Testis (tissue), 5 donors: ENCODE results near the gene SEC31A. TPM values are rescaled to one million over a fixed set of nuclear protein-coding genes. Genes with fewer than 3 reads are reported as not detected.

ENCODE experiments used
- DNase-seq: peaks from one replicate; pipeline ENCODE4 v3.0.0-alpha.2; 2019
- H3K27ac ChIP-seq, 2 donors: fragments of 200-600 bp; sonication (generic); one replicate each; pipeline ENCODE4 v1.5.1; 2019
- H3K27me3 ChIP-seq: fragments of 200-600 bp; sonication (generic); one replicate; pipeline ENCODE4 v1.5.1; 2019
- H3K36me3 ChIP-seq: fragments of 200-600 bp; sonication (generic); one replicate; pipeline ENCODE4 v1.5.1; 2017; ENCODE audit warnings: low read depth; ENCODE audit errors: missing control alignments
- H3K4me1 ChIP-seq: fragments of 200-600 bp; sonication (generic); one replicate; pipeline ENCODE4 v1.5.1; 2019
- H3K4me3 ChIP-seq, 2 donors: fragments of 200-600 bp; sonication (generic); one replicate each; pipeline ENCODE4 v1.5.1; 2017 to 2019
- H3K9me3 ChIP-seq: fragments of 200-600 bp; sonication (generic); one replicate; pipeline ENCODE4 v1.5.1; 2017
- CTCF ChIP-seq, 3 experiments: fragments of 450-650 bp in 2 of 3; fragments of 200-600 bp in 1 of 3; sonication (generic) in 1 of 3; IDR thresholded peaks; one replicate each; pipeline ENCODE4 v1.5.1; 2016 to 2019; ENCODE audit warnings: antibody characterized with exemption in 3 of 3, mild to moderate bottlenecking in 2 of 3, moderate library complexity in 1 of 3
- POLR2A ChIP-seq: fragments of 450-650 bp; IDR thresholded peaks from one replicate; pipeline ENCODE4 v1.6.1; 2017; ENCODE audit warnings: antibody characterized with exemption, mild to moderate bottlenecking, moderate library complexity
- WGBS, 2 donors: methylation state at CpG; one replicate each; pipeline ENCODE4 v1.1.5; 2018; 5-methylcytosine and 5-hydroxymethylcytosine counted together
- intact Hi-C: fragments of 100-400 bp; cut with DNase I; formaldehyde crosslinking; loops from one replicate; pipeline ENCODE4 v1.15.1; 2023; ENCODE audit warnings: low total_unique reads
- long read RNA-seq, 2 donors: transcript quantifications; one replicate each; lab custom pipeline, GENCODE V29; 2026
- polyA plus RNA-seq: library from polyadenylated mRNA; stranded (reverse); fragments of 350-450 nt; fragmentation: Illumina TruSeq; extraction: RNeasy Lipid Tissue Mini Kit (QIAGEN cat#74804); gene quantifications from one replicate; pipeline ENCODE4 v1.2.3, GENCODE V29; 2014; ENCODE audit warnings: low read depth, low replicate concordance; ENCODE audit not compliant: insufficient read depth
- total RNA-seq, 2 donors: library from RNA; depleted of rRNA; stranded (reverse); fragments of >200 nt; gene quantifications; one replicate each; pipeline ENCODE4 v1.2.3, GENCODE V29; 2016

The SEC31A gene, protein sequence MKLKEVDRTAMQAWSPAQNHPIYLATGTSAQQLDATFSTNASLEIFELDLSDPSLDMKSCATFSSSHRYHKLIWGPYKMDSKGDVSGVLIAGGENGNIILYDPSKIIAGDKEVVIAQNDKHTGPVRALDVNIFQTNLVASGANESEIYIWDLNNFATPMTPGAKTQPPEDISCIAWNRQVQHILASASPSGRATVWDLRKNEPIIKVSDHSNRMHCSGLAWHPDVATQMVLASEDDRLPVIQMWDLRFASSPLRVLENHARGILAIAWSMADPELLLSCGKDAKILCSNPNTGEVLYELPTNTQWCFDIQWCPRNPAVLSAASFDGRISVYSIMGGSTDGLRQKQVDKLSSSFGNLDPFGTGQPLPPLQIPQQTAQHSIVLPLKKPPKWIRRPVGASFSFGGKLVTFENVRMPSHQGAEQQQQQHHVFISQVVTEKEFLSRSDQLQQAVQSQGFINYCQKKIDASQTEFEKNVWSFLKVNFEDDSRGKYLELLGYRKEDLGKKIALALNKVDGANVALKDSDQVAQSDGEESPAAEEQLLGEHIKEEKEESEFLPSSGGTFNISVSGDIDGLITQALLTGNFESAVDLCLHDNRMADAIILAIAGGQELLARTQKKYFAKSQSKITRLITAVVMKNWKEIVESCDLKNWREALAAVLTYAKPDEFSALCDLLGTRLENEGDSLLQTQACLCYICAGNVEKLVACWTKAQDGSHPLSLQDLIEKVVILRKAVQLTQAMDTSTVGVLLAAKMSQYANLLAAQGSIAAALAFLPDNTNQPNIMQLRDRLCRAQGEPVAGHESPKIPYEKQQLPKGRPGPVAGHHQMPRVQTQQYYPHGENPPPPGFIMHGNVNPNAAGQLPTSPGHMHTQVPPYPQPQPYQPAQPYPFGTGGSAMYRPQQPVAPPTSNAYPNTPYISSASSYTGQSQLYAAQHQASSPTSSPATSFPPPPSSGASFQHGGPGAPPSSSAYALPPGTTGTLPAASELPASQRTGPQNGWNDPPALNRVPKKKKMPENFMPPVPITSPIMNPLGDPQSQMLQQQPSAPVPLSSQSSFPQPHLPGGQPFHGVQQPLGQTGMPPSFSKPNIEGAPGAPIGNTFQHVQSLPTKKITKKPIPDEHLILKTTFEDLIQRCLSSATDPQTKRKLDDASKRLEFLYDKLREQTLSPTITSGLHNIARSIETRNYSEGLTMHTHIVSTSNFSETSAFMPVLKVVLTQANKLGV
- total RNA-seq = 100 to 1,000 TPM; 168 to 191 TPM
- 131 TPM for polyA plus RNA-seq
- long read RNA-seq, donor 1, full-length matches to known transcripts = 13 of 70 reads
- long read RNA-seq, donor 1, partial matches to known transcripts = 57 of 70 reads
- long read RNA-seq, donor 1, other reads (novel, unspliced or antisense) = 0 of 70 reads
- long read RNA-seq, donor 2, full-length matches to known transcripts = 7 of 52 reads
- long read RNA-seq, donor 2, partial matches to known transcripts = 45 of 52 reads
- long read RNA-seq, donor 2, other reads (novel, unspliced or antisense) = 0 of 52 reads

DNA sequence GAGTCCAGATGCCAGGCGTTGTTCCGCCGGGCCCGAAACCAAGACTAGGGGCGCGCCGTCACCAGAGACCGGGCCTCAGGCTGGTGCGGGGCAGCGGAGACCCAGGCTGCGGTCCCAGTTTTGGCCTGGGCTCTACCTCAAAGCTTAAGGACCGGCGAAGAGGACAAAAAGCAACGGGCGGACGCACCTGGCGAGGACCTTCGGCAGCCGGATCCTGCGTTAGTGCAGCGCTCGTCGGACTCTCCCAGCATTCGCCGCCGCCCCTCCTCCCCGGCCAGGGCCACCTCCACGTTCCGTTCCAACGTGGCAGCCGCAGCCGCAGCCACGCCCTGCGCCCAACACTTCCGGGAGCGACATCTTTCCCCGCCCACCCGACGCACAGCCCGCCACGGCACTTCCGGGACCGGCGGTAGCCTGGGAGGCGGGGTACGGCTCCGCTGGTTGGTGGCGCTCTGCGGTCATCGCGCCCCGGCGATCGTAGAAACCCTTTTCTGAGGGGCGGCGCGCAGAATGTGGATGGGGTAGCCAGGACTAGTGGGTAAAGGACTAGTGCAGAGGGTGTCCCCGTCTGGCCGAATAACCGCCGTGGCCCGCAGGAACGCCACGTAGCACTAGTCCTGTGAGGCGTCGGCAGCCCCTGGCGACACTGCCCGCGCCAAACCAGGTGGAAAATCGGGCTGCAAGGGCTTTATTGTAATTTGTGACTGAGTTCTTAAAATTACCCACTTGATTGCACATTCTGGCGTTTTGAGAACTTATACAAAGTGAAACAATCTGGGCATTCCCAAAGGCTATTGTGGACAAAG is at the start of gene SEC31A:
Gene SEC31A, minus strand, starts transcription at position 253 of the 806 bp plus-strand sequence. CDS start 9,217 bp downstream, outside the sequence.
- no peaks in the 10 kb centered on the region for H3K9me3 ChIP-seq
- peaks cover 17% of the 10 kb centered on the region for H3K4me1 ChIP-seq
- intact Hi-C loops = loop anchor here (10.0 kb wide), 1 partner anchor 144 kb away; the partner anchor contains the start of gene COPS4
- WGBS, 2 donors = 0 to 1% methylated on average over 33 to 71 of the region's 71 CpGs
- no peaks in the 10 kb centered on the region for H3K36me3 ChIP-seq
- TF ChIP-seq POLR2A (peak; percentile 86), CTCF (IDR thresholded peaks at IDR 0.05) (no peak)
- peak; percentile 96 for DNase-seq
- peak within 1 kb of the TSS; percentile 79 to 90 for H3K4me3 ChIP-seq
- H3K27me3 ChIP-seq = no peaks in the 10 kb centered on the region
- peak within 1 kb of the TSS; percentile 86 to 95 for H3K27ac ChIP-seq

GRCh38 chr4:82939414-82939813 is 48.5 kb upstream of the SEC31A start:
- no peak overlapping the region for H3K27ac ChIP-seq
- H3K4me1 ChIP-seq = no peaks in the 10 kb centered on the region
- TF ChIP-seq POLR2A = no peak
- no peak for TF ChIP-seq CTCF (IDR thresholded peaks at IDR 0.05)
- 82 to 84% methylated on average over 2 of the region's 2 CpGs for WGBS, 2 donors
- H3K4me3 ChIP-seq = no peak overlapping the region
- no peaks in the 10 kb centered on the region for H3K36me3 ChIP-seq
- no peaks in the 10 kb centered on the region for H3K27me3 ChIP-seq
- no peaks in the 10 kb centered on the region for H3K9me3 ChIP-seq
- DNase-seq = no peak
- intact Hi-C loops = no loop called here

GRCh38 chr4:82934441-82934840 is 43.5 kb upstream of the SEC31A start:
- Histone ChIP-seq H3K36me3 (no peaks in the 10 kb centered on the region), H3K9me3 (no peaks in the 10 kb centered on the region), H3K27ac (no peak overlapping the region), H3K4me3 (no peak overlapping the region), H3K4me1 (no peaks in the 10 kb centered on the region), H3K27me3 (no peaks in the 10 kb centered on the region)
- TF ChIP-seq POLR2A = no peak
- no peak for TF ChIP-seq CTCF (IDR thresholded peaks at IDR 0.05)
- no peak for DNase-seq
- intact Hi-C loops = no loop called here
